ENCODE data around the gene ANKRD11.
"Not testable (repeated sequence)": the region's sequence is repeated elsewhere in the genome, so short reads cannot be mapped to it uniquely, and the experiment has no call there.

The ANKRD11 gene

GRCh38 chr16:89363621-89364393 is 126.6 kb downstream of the ANKRD11 start:
- Histone ChIP-seq H3K9ac (ENCODE audit: low read depth, low read length, poor library complexity, severe bottlenecking) (peak overlapping the region; percentile 27), H3K4me3 (ENCODE audit: low read length, poor library complexity, severe bottlenecking) (peak overlapping the region; percentile 13), H3F3A (ENCODE audit: low read depth) (no peaks in the 10 kb centered on the region), H3K4me2 (ENCODE audit: low read depth, low read length, poor library complexity, severe bottlenecking) (peak overlapping the region; percentile 54), H2AFZ (ENCODE audit: low read length) (no peak overlapping the region), H4K20me1 (ENCODE audit: insufficient read depth, low read length, poor library complexity, severe bottlenecking) (peaks cover 65% of the 10 kb centered on the region), H3K27me3 (ENCODE audit: insufficient read depth, low read length, poor library complexity, severe bottlenecking) (no peaks in the 10 kb centered on the region), H3K4me1 (ENCODE audit: insufficient read depth, low read length, poor library complexity, severe bottlenecking) (peaks cover 45% of the 10 kb centered on the region), H3K9me3 (ENCODE audit: insufficient read depth, low read depth, low read length) (no peaks in the 10 kb centered on the region), H3K79me2 (ENCODE audit: insufficient read depth, low read length) (peaks cover 93% of the 10 kb centered on the region), H3K36me3 (ENCODE audit: insufficient read depth, low read length) (no peaks in the 10 kb centered on the region), H3K9me2 (replicated peaks; ENCODE audit: low read depth, low read length) (no peaks in the 10 kb centered on the region)
- TF ChIP-seq EZH2phosphoT487 (IDR thresholded peaks at IDR 0.05; ENCODE audit: borderline replicate concordance) (no peak), CTCF (conservative IDR thresholded peaks at IDR 0.05; ENCODE audit: low read length) (no peak)

GRCh38 chr16:89362540-89363223 is 127.7 kb downstream of the ANKRD11 start:
- not testable (repeated sequence) for H3K36me3 ChIP-seq (ENCODE audit: insufficient read depth, low read length); H3K9me2 ChIP-seq (replicated peaks; ENCODE audit: low read depth, low read length); H3K4me2 ChIP-seq (ENCODE audit: low read depth, low read length, poor library complexity, severe bottlenecking); H3K9me3 ChIP-seq (ENCODE audit: insufficient read depth, low read depth, low read length); H3K4me3 ChIP-seq (ENCODE audit: low read length, poor library complexity, severe bottlenecking); H3K27me3 ChIP-seq (ENCODE audit: insufficient read depth, low read length, poor library complexity, severe bottlenecking); H2AFZ ChIP-seq (ENCODE audit: low read length); H3F3A ChIP-seq (ENCODE audit: low read depth)
- Histone ChIP-seq H3K9ac (ENCODE audit: low read depth, low read length, poor library complexity, severe bottlenecking) (peak overlapping the region; percentile 39), H4K20me1 (ENCODE audit: insufficient read depth, low read length, poor library complexity, severe bottlenecking) (peaks cover 68% of the 10 kb centered on the region), H3K4me1 (ENCODE audit: insufficient read depth, low read length, poor library complexity, severe bottlenecking) (peaks cover 53% of the 10 kb centered on the region), H3K79me2 (ENCODE audit: insufficient read depth, low read length) (peaks cover 90% of the 10 kb centered on the region)

GRCh38 chr16:89361751-89362539 is 128.4 kb downstream of the ANKRD11 start:
- peaks cover 60% of the 10 kb centered on the region for H3K4me1 ChIP-seq (ENCODE audit: insufficient read depth, low read length, poor library complexity, severe bottlenecking)
- no peaks in the 10 kb centered on the region for H3K36me3 ChIP-seq (ENCODE audit: insufficient read depth, low read length)
- H3F3A ChIP-seq (ENCODE audit: low read depth): no peaks in the 10 kb centered on the region
- peaks cover 90% of the 10 kb centered on the region for H3K79me2 ChIP-seq (ENCODE audit: insufficient read depth, low read length)
- no peaks in the 10 kb centered on the region for H3K27me3 ChIP-seq (ENCODE audit: insufficient read depth, low read length, poor library complexity, severe bottlenecking)
- H2AFZ ChIP-seq (ENCODE audit: low read length): no peak overlapping the region
- TF ChIP-seq EZH2phosphoT487 (IDR thresholded peaks at IDR 0.05; ENCODE audit: borderline replicate concordance): no peak
- no peak for TF ChIP-seq CTCF (conservative IDR thresholded peaks at IDR 0.05; ENCODE audit: low read length)
- H3K9me2 ChIP-seq (replicated peaks; ENCODE audit: low read depth, low read length): no peaks in the 10 kb centered on the region
- peak overlapping the region; percentile 83 for H3K4me2 ChIP-seq (ENCODE audit: low read depth, low read length, poor library complexity, severe bottlenecking)
- H4K20me1 ChIP-seq (ENCODE audit: insufficient read depth, low read length, poor library complexity, severe bottlenecking): peaks cover 68% of the 10 kb centered on the region
- H3K4me3 ChIP-seq (ENCODE audit: low read length, poor library complexity, severe bottlenecking): peak overlapping the region; percentile 63
- peak overlapping the region; percentile 39 for H3K9ac ChIP-seq (ENCODE audit: low read depth, low read length, poor library complexity, severe bottlenecking)
- no peaks in the 10 kb centered on the region for H3K9me3 ChIP-seq (ENCODE audit: insufficient read depth, low read depth, low read length)

Data from Loucy (cell line).